PC-9 (cell line): ENCODE data around the gene ESD. TPM values are rescaled to one million over a fixed set of nuclear protein-coding genes. Genes with fewer than 3 reads are reported as not detected.

Source experiments
- BruUV-seq: library from RNA; stranded (reverse); fragments of 400-500 nt; replicated peaks from 2 replicates; lab custom pipeline; 2021; lab: Mats Ljungman, UMichigan
- CTCF ChIA-PET: fragments of 300-600 bp; sonication (Branson Sonifier 250); formaldehyde crosslinking; loops from one replicate; lab custom pipeline; 2022; ENCODE audit warnings: antibody characterized with exemption; lab: Charles Lee
- POLR2A ChIA-PET: fragments of 300-600 bp; sonication (Branson Sonifier 250); formaldehyde crosslinking; loops from one replicate; lab custom pipeline; 2022; ENCODE audit warnings: antibody characterized with exemption; ENCODE audit not compliant: unreplicated experiment; lab: Charles Lee
- DNase-seq, 2 experiments: peaks; one replicate each; pipeline versions ENCODE4 v3.0.0 to v3.0.0-alpha.2; 2015 to 2022; ENCODE audit warnings: mixed read lengths in 1 of 2
- H2AFZ ChIP-seq: fragments of 200-600 bp; sonication (generic); 2 replicates; pipeline ENCODE4 v1.8.1; 2017; ENCODE audit warnings: antibody characterized with exemption
- H3F3A ChIP-seq: fragments of 200-600 bp; sonication (generic); 2 replicates; pipeline ENCODE4 v1.8.1; 2017; ENCODE audit warnings: antibody characterized with exemption, mild to moderate bottlenecking, low read depth; ENCODE audit not compliant: insufficient read depth
- H3K27ac ChIP-seq: fragments of 200-600 bp; sonication (generic); 2 replicates; pipeline ENCODE4 v1.6.1; 2016; ENCODE audit warnings: mixed run types
- H3K27me3 ChIP-seq: fragments of 200-600 bp; sonication (generic); 2 replicates; pipeline ENCODE4 v1.6.1; 2016; ENCODE audit warnings: low read depth, mixed run types; ENCODE audit not compliant: insufficient read depth
- H3K36me3 ChIP-seq: fragments of 200-600 bp; sonication (generic); 2 replicates; pipeline ENCODE4 v1.6.1; 2016; ENCODE audit warnings: low read depth, mixed run types
- H3K4me1 ChIP-seq: fragments of 200-600 bp; sonication (generic); replicated peaks from 2 replicates; pipeline ENCODE4 v1.6.1; 2016; ENCODE audit warnings: mixed run types; ENCODE audit not compliant: insufficient read depth
- H3K4me2 ChIP-seq: fragments of 200-600 bp; sonication (generic); 2 replicates; pipeline ENCODE4 v1.6.1; 2017; ENCODE audit warnings: mixed run types
- H3K4me3 ChIP-seq: fragments of 200-600 bp; sonication (generic); 2 replicates; pipeline ENCODE4 v1.6.1; 2016; ENCODE audit warnings: mixed run types
- H3K79me2 ChIP-seq: fragments of 200-600 bp; sonication (generic); 2 replicates; pipeline ENCODE4 v1.6.1; 2017; ENCODE audit warnings: low read depth, mixed run types
- H3K9me2 ChIP-seq: fragments of 200-600 bp; sonication (generic); 2 replicates; pipeline ENCODE4 v1.8.1; 2017; ENCODE audit warnings: mild to moderate bottlenecking; ENCODE audit not compliant: insufficient read depth
- H3K9me3 ChIP-seq: fragments of 200-600 bp; sonication (generic); 2 replicates; pipeline ENCODE4 v1.8.1; 2016; ENCODE audit warnings: low read depth; ENCODE audit not compliant: insufficient read depth
- H4K20me1 ChIP-seq: fragments of 200-600 bp; sonication (generic); 2 replicates; pipeline ENCODE4 v1.8.1; 2017; ENCODE audit not compliant: insufficient read depth
- CTCF ChIP-seq: fragments of 200-600 bp; sonication (generic); conservative IDR thresholded peaks from 2 replicates; pipeline ENCODE4 v1.6.1; 2017; ENCODE audit warnings: mixed run types, antibody characterized with exemption, mild to moderate bottlenecking, moderate library complexity
- EZH2 ChIP-seq: fragments of 200-600 bp; sonication (generic); IDR thresholded peaks from 2 replicates; pipeline ENCODE4 v1.8.0; 2017; ENCODE audit warnings: antibody characterized with exemption, low read depth
- intact Hi-C: fragments of 100-400 bp; cut with micrococcal nuclease; formaldehyde crosslinking; loops from one replicate; pipeline ENCODE4 v1.10.0; 2022; ENCODE audit not compliant: unreplicated experiment
- total RNA-seq: library from RNA; stranded (reverse); gene quantifications from 2 replicates; pipeline ENCODE4 v1.2.3, GENCODE V29; 2021

ESD gene
- total RNA-seq, 1 experiment from 2014 or later = 58.5 TPM

GRCh38 chr13:46745062-46745461 lies 51.9 kb downstream of the ESD start:
- no peak for DNase-seq
- Histone ChIP-seq H3K27me3 (no peaks in the 10 kb centered on the region), H4K20me1 (no peaks in the 10 kb centered on the region), H3K9me3 (no peaks in the 10 kb centered on the region), H2AFZ (no peak overlapping the region), H3K27ac (no peak overlapping the region), H3K79me2 (no peaks in the 10 kb centered on the region), H3K4me2 (no peak overlapping the region), H3K9me2 (no peaks in the 10 kb centered on the region), H3F3A (no peaks in the 10 kb centered on the region), H3K4me3 (no peak overlapping the region), H3K4me1 (no peaks in the 10 kb centered on the region), H3K36me3 (no peaks in the 10 kb centered on the region; the same call in 1 of the 2 replicates)
- POLR2A ChIA-PET = no interaction called here
- BruUV-seq = no TSS peak
- TF ChIP-seq EZH2 (no peak), CTCF (no peak)
- intact Hi-C loops = no loop called here
- CTCF ChIA-PET = no interaction called here

GRCh38 chr13:46743191-46743590 lies 53.8 kb downstream of the ESD start:
- intact Hi-C loops = no loop called here
- POLR2A ChIA-PET = no interaction called here
- Histone ChIP-seq H3K4me1 (no peaks in the 10 kb centered on the region), H3K4me3 (no peak overlapping the region), H3K9me3 (no peaks in the 10 kb centered on the region), H2AFZ (no peak overlapping the region), H3K9me2 (no peaks in the 10 kb centered on the region), H3K36me3 (no peaks in the 10 kb centered on the region), H3K4me2 (no peak overlapping the region), H3K27ac (no peak overlapping the region), H4K20me1 (no peaks in the 10 kb centered on the region), H3K27me3 (no peaks in the 10 kb centered on the region), H3K79me2 (no peaks in the 10 kb centered on the region), H3F3A (no peaks in the 10 kb centered on the region)
- CTCF ChIA-PET = no interaction called here
- DNase-seq = no peak
- BruUV-seq = no TSS peak
- TF ChIP-seq EZH2 = no peak
- TF ChIP-seq CTCF = no peak

- Histone ChIP-seq H3K4me1 (no peaks in the 10 kb centered on the region), H3K36me3 (no peaks in the 10 kb centered on the region), H3K27ac (no peak overlapping the region), H3K4me2 (no peak overlapping the region), H3K9me2 (no peaks in the 10 kb centered on the region), H3K4me3 (no peak overlapping the region), H2AFZ (no peak overlapping the region), H3K27me3 (no peaks in the 10 kb centered on the region), H3K79me2 (no peaks in the 10 kb centered on the region), H4K20me1 (peaks cover 6% of the 10 kb centered on the region; the same call in 1 of the 2 replicates), H3F3A (no peaks in the 10 kb centered on the region), H3K9me3 (no peaks in the 10 kb centered on the region)
- CTCF ChIA-PET = no interaction called here
- no TSS peak for BruUV-seq
- intact Hi-C loops = no loop called here
- POLR2A ChIA-PET = no interaction called here
- DNase-seq = no peak
- no peak for TF ChIP-seq EZH2
- TF ChIP-seq CTCF = no peak
Measured at GRCh38 chr13:46739447-46740098, 57.4 kb downstream of the ESD start.
